NCI-H526 (cell line): ENCODE data around the gene RAI1.

Source experiments
- DNase-seq, 2 experiments: peaks; one replicate each; lab custom pipeline; 2025; lab: John Stamatoyannopoulos, UW

Gene RAI1

DNA sequence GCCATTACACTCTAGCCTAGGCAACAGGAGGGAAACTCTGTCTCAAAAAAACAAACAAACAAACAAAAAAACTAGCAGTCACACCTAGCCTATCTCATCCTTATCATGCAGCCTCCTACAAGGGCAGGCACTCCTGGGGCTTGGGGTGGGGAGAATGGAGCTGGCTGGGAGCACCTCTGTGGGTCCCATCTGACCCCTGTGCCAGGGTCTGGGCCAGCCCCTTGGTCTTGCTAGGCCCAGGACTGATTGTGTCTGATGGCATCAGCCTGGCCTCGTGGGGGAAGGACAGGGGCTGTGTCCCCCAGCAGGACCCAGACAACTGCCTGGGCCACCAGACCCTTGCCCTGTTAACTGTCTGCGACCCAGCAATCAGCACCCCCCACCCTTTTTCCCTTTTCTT lies 105.7 kb downstream of the RAI1 start:
- no peak for DNase-seq

DNA sequence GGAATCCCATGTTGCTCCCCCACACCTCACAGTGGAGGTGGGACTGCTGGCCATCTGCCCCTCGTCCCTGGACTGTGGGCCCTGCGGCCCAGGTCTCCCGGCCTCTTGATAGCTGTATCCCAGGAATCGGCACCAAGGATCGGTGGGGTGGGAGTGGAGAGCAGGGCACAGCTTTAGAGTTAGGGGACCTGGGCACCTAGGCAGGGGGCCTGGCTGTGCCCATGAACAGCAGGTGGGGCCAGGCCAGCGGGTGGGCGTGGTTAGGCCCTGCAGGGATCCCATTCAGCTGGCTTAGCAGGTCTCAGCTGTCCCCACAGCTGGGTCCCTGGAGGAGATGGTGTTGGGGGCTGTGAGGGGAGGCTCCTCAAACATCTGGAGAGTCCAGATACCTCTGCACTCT lies 106.3 kb downstream of the RAI1 start:
- DNase-seq: no peak

DNA sequence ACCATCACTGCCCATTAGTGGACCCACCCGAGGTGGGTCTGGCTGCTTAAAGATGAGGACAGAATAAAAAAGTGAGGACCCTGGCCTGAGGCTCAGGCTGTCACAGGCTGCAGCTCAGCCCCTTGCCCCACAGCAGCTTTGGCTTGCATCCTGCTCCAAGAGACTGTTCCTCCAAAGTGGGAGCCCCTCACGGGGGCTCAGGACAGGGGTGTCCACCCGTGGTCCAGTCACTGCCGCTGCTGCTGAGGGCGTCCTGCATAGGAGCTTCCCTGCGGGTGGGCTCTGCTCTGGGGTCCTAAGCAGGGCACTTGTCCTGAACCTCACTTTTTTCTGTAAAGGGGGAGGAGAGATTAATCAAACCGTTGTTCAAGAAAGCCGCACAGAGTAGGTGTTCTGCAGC lies 107.7 kb downstream of the RAI1 start:
- no peak for DNase-seq

DNA sequence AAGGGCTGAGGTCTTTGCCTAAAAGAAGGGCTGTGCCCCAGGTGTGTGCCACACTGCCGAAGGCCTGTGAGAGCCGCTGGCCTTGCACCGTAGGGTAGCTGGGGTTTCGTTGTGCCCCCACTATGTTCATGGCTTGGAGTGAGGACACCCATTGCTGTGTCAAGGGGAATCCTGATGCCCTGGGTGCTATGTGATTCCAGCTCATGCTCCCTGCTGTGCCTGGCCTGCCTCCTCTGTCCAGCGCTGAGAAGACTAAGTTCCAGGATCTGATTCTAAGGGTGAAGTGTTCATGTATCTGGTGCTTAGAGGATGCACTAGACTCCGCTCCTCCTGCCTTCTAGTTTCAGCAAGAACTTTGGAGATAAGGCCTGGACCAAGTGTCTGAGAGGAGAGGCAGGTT lies 108.2 kb downstream of the RAI1 start:
- DNase-seq: no peak

DNA sequence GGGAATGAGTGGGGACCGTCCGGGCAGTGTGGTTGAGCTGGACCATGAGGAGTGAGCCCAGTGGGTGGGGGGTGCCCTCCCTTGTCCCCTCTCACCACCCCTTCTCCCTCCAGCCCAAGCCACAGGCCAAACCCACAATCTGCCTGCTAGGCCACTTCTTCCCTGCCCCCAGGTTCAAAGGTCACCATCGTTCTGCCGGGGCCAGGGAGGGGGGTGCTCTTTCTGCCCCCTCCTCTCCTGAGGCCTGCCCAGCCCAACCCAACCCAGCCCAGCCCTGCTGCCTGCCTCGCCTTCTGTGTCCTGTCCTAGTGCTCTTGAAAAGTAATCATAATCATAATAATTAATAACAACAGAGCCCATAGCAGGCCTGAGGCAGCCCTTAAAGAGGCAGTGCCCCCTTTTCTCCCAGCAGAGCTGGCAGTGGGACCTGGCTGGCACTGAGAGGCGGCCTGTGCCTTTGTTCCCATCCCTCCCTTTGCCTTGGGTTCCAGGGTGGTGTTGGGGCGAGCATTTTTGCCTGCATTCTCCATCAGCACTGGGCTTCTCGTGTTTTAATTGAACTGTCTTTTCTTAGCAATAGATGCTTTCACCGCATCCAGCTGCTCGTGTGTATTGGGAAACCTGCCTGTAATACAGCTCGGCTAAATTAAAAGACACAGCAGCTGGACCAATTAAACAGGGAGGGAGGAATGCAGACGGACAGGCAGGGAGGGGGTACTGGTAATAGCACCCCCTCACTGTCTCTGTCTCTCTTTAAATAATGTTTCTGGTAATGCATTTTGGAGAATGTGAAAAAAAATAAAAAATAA lies 108.8 kb downstream of the RAI1 start:
- DNase-seq: no peak

DNA sequence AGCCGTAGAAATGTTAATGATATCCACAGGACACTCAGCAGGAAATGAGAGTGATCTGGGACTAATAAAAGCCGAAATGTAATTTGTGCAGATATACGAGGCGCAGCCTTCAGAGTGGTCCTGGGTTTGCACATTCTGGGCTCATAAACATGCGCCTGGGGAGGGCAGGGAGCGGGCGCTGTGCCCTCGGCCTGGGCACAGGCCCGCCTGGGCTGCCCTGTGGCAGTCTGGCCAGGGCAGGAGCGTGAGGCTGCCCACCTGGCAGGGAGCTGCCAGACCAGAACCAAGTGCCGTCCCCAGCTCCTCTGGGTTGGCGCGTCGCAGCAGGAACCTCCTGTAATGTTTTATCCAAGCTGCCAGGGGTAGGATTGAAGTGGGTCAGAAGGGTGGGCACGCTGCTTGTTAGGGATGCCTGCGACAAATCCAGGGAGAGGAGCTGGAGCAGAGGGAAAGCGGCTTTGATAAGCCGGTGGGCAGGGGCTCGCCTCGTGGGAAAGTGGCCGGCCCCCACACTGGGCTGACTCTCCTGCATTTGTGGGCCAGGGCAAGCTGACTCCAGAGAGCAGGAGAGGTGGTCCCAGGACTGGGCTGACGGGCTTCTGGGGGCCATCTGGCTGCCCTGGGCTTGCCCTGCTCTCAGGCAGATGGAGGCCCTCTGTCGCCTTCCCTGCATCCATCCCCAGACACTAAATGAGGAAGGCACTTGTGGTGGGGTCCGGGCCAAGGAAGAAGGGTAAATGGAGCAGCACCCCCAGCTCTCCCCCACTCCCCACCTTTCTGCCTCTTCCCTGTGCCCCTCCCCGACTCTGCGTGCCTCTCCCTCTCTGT lies 109.6 kb downstream of the RAI1 start:
- no peak for DNase-seq

DNA sequence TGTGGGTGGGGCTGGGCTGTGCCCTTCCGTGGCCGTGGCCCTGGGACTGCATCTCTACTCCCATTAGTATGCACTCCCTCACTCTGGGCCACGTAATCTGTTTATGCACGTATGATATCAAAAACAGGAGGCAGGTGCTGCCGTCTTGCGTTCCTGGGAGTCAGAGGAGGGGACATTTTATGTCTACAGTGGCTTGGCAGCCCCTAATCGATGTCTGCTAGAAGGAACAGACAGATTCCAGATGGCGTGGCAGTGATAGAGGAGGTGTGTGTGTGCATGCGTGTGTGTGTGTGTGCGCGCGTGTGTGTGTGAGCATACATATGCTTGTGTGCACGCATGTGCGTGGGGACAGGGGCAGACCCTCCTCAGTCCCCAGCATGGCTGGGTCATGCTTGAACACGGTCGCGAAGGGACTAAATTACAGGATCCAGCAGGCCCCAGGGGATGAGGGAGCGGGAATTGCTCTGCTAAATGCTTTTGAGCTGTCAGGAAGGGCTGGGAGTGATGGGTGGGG lies 110.8 kb downstream of the RAI1 start:
- no peak for DNase-seq

DNA sequence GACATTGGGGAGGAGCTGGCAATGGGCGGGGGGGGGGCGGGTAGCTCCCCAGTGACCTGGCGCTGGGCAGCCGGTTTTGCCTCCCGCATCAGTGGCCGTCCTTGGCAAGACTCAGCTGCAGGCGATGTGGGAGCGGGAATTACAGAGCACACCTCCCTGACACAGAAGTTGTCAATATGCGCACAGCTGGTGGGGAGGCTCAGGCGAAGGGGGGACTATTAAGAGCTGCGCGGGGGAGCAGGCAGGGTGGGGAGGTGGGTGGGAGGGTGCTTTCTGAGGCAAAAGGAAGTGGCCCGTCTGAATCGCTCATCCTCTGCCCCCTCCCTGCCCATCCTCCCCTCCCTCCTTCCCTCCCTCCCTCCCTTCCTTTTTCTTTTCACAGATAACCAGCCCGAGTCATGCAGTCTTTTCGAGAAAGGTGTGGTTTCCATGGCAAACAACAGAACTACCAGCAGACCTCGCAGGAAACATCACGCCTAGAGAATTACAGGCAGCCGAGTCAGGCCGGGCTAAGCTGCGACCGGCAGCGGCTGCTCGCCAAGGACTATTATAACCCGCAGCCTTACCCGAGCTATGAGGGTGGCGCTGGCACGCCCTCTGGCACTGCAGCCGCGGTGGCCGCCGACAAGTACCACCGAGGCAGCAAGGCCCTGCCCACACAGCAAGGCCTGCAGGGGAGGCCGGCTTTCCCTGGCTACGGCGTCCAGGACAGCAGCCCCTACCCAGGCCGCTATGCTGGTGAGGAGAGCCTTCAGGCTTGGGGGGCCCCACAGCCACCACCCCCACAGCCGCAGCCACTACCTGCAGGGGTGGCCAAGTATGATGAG lies 111.5 kb downstream of the RAI1 start:
- DNase-seq: no peak

DNA sequence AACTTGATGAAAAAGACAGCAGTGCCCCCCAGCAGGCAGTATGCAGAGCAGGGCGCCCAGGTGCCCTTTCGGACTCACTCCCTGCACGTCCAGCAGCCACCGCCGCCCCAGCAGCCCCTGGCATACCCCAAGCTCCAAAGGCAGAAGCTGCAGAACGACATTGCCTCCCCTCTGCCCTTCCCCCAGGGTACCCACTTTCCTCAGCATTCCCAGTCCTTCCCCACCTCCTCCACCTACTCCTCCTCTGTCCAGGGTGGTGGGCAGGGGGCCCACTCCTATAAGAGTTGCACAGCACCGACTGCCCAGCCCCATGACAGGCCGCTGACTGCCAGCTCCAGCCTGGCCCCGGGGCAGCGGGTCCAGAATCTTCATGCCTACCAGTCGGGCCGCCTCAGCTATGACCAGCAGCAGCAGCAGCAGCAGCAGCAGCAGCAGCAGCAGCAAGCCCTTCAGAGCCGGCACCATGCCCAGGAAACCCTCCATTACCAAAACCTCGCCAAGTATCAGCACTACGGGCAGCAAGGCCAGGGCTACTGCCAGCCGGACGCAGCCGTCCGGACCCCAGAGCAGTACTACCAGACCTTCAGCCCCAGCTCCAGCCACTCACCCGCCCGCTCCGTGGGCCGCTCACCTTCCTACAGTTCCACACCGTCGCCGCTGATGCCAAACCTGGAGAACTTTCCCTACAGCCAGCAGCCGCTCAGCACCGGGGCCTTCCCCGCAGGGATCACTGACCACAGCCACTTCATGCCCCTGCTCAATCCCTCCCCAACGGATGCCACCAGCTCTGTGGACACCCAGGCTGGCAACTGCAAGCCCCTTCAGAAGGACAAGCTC lies 112.3 kb downstream of the RAI1 start:
- DNase-seq: no peak

DNA sequence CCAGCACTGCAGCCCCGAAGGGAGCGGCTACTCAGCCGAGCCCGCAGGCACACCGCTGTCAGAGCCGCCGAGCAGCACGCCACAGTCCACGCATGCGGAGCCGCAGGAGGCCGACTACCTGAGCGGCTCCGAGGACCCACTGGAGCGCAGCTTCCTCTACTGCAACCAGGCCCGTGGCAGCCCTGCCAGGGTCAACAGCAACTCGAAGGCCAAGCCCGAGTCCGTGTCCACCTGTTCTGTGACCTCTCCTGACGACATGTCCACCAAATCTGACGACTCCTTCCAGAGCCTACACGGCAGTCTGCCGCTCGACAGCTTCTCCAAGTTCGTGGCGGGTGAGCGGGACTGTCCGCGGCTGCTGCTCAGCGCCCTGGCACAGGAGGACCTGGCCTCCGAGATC lies 113.1 kb downstream of the RAI1 start:
- no peak for DNase-seq

DNA sequence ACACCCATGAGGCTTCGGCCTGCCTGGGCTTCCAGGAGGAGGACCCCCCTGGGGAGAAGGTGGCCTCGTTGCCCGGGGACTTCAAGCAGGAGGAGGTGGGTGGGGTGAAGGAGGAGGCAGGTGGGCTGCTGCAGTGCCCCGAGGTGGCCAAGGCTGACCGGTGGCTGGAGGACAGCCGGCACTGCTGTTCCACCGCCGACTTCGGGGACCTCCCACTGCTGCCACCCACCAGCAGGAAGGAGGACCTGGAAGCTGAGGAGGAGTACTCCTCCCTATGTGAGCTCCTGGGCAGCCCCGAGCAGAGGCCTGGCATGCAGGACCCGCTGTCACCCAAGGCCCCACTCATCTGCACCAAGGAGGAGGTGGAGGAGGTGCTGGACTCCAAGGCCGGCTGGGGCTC lies 114.0 kb downstream of the RAI1 start:
- DNase-seq: no peak

DNA sequence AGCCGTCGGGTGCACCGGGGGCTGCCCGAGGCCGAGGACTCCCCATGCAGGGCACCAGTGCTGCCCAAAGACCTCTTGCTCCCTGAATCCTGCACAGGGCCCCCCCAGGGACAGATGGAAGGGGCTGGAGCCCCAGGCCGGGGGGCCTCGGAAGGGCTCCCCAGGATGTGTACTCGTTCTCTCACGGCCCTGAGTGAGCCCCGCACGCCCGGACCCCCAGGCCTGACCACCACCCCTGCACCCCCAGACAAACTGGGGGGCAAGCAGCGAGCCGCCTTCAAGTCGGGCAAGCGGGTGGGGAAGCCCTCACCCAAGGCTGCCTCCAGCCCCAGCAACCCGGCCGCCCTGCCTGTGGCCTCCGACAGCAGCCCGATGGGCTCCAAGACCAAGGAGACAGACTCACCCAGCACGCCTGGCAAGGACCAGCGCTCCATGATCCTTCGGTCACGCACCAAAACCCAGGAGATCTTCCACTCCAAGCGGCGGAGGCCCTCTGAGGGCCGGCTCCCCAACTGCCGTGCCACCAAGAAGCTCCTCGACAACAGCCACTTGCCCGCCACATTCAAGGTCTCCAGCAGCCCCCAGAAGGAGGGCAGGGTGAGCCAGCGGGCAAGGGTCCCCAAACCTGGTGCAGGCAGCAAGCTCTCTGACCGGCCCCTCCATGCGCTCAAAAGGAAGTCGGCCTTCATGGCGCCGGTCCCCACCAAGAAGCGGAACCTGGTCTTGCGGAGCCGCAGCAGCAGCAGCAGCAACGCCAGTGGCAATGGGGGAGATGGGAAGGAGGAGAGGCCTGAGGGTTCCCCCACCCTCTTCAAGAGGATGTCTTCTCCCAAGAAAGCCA lies 114.9 kb downstream of the RAI1 start:
- no peak for DNase-seq

DNA sequence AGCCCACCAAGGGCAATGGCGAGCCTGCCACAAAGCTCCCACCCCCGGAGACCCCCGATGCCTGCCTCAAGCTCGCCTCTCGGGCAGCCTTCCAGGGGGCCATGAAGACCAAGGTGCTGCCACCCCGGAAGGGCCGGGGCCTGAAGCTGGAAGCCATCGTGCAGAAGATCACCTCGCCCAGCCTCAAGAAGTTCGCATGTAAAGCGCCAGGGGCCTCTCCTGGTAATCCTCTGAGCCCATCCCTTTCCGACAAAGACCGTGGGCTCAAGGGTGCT lies 115.5 kb downstream of the RAI1 start:
- no peak for DNase-seq

DNA sequence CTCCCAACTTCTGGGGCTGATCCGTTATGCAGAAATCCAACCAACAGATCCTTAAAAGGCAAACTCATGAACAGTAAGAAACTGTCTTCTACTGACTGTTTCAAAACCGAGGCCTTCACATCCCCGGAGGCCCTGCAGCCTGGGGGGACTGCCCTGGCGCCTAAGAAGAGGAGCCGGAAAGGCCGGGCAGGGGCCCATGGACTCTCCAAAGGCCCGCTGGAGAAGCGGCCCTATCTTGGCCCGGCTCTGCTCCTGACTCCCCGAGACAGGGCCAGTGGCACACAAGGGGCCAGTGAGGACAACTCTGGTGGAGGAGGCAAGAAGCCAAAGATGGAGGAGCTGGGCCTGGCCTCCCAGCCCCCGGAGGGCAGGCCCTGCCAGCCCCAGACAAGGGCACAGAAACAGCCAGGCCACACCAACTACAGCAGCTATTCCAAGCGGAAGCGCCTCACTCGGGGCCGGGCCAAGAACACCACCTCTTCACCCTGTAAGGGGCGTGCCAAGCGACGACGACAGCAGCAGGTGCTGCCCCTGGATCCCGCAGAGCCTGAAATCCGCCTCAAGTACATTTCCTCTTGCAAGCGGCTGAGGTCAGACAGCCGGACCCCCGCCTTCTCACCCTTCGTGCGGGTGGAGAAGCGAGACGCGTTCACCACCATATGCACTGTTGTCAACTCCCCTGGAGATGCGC lies 116.0 kb downstream of the RAI1 start:
- no peak for DNase-seq

DNA sequence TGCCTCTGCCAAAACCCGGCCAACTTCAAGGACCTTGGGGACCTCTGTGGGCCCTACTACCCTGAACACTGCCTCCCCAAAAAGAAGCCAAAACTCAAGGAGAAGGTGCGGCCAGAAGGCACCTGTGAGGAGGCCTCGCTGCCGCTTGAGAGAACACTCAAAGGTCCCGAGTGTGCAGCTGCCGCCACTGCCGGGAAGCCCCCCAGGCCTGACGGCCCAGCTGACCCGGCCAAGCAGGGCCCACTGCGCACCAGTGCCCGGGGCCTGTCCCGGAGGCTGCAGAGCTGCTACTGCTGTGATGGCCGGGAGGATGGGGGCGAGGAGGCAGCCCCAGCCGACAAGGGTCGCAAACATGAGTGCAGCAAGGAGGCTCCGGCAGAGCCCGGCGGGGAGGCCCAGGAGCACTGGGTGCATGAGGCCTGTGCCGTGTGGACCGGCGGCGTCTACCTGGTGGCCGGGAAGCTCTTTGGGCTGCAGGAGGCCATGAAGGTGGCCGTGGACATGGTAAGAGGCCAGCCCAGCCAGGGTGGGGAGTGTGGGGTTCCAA lies 116.8 kb downstream of the RAI1 start:
- no peak for DNase-seq

DNA sequence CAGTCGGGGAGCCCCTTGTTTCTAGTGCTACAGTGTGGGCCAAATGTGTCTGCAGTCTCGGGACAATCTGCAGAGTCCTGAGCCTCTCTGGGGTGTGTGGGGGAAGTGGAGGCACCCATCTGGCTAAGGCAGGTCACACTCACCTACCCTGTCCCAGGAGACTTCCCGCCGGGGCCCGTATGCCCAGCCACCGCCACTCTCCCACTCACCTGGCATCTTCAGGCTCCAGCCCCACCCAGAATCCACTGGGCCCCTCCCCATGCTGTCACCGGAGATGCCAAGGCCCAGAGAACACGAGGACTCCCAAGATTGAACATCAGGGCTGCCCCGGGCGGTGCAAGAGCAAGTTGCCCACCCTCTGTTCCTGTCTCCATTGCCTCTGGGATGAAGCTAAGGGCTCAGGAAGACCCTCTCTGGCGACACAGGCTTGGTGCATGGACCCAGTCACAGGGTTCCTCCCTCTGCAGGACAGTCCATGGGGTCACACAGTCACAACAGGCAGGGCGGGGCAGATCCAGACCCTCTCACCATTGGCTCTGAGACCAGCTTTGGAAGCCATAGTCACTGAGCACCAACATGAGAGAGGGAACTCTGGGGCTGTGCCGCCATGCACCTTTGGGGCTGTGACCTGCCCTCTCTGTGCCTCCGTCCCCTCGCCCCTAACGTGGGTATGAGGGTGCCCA lies 117.5 kb downstream of the RAI1 start:
- DNase-seq: no peak

DNA sequence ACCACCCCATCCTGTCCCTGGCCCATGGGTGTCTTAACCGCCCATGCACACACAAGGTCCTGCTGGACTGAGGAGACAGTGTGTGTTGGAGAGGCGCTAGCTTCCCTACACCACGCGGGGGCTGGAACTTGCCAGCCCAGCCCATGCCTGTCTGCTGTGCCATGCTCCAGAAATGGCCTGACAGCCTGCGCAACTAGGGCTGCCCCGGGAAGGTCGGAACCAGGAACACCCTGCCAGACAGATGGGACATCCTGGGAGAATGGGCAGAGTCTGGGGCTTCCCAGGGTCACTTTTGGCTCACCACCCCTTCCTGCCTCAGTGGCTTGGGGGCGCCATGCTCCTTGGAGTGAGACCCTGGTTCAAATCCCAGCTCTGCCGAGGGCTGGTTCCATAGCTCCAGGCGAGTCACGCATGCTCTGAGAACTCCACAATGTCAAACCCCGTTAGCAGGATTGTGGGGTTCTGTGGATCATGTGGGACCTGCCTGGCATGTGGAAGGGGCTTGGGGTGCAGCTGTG lies 119.3 kb downstream of the RAI1 start:
- DNase-seq: no peak

DNA sequence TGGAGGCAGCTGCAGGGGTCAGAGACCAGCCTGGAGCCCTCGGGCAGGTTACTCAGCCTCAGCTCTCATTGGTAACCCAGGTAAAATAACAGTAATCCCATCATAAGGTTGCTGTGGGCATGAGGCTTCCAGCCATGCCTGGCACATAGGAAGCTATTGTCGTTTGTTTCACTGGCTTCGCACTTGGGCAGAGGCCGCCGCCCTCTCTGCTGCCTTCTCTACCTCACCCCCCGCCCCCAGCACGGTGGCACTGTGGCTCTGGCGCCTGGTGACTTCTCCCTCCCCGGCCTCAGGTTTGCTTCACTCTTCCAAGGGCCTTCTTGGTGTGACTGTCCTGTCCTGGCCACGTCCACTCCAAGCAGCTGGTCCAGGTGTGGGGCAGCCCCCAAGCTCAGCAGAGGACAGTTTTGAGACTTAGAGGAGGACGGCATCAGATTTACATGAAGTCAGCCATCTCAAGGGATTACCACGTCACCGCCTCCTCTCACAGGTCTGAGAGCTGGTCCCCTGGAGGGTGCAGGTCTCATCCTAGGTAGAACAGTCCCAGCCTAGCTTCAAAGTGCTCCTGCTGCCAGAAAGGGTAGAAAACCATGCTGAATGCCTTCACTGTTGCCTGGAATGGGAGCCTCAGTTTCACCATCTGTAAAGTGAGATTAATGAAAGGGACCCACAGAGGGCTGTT lies 120.7 kb downstream of the RAI1 start:
- no peak for DNase-seq
